H1 (cell line): ENCODE data around the gene CD164. TPM values are rescaled to one million over a fixed set of nuclear protein-coding genes. Genes with fewer than 3 reads are reported as not detected.

Experiments
- CTBP2 ChIP-seq: IDR thresholded peaks from 2 replicates; pipeline ENCODE4 v1.7.0; 2011; ENCODE audit warnings: borderline replicate concordance, mild to moderate bottlenecking, moderate library complexity, mixed read lengths, low read length; ENCODE audit not compliant: insufficient read depth, insufficient read length
- polyA plus RNA-seq, 7 experiments: library from polyadenylated mRNA; depleted of rRNA in 3 of 7; stranded (reverse) in 5 of 7; unstranded in 2 of 7; fragments of >200 nt in 5 of 7; fragments of 200-250 nt in 2 of 7; gene quantifications; 1 replicate in 5 of 7; 2 replicates in 1 of 7; 4 replicates in 1 of 7; pipeline versions ENCODE4 v1.2.1 to v1.2.3, GENCODE V29; 2011 to 2013; ENCODE audit warnings: missing spikeins in 2 of 7, mixed read lengths in 2 of 7
- total RNA-seq: library from RNA; stranded (reverse); fragmentation: NEBNext Ultra II Directional; extraction: Animal tissue kit (Norgen Biotek cat#: 25700); gene quantifications from 2 replicates; pipeline ENCODE4 v1.2.1, GENCODE V29; 2021

CD164 gene
- total and polyA plus RNA-seq, 2 of the 8 experiments (the other 6 are each of a cell fraction or from before 2014, with no cell fraction given): 69.3 to 94.3 TPM

- no peak for TF ChIP-seq CTBP2
These were observed 54.8 kb downstream of the CD164 start (continued) for GRCh38 chr6:109327491-109327890.
